Activated CD4-positive, CD25-positive, alpha-beta regulatory T cell treated with anti-CD3 and anti-CD28 coated beads, Interleukin-2, amount 50 U/mL, for 16 hours (primary cell): ENCODE measurements around the gene ZNF236.
"Not testable (repeated sequence)": the region's sequence is repeated elsewhere in the genome, so short reads cannot be mapped to it uniquely, and the experiment has no call there.

Source experiments
- DNase-seq: peaks from one replicate; pipeline ENCODE4 v3.0.0-alpha.2; 2020; ENCODE audit warnings: low read depth, low spot score

Gene ZNF236

DNA sequence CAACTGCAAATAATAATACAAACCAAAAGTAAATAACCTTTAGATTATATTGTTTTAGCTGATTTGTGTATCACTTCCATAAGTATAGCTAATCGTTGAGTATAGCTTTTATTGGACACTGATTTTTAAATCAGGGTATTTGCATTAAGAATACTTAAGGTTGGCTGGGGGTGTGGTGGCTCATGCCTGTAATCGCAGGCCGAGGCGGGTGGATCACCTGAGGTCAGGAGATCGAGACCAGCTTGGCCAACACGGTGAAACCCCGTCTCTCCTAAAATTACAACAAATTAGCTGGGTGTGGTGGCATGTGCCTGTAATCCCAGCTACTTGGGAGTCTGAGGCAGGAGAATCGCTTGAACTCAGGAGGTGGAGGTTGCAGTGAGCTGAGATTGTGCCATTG, 122.0 kb downstream of the ZNF236 start:
- DNase-seq: not testable (repeated sequence)

DNA sequence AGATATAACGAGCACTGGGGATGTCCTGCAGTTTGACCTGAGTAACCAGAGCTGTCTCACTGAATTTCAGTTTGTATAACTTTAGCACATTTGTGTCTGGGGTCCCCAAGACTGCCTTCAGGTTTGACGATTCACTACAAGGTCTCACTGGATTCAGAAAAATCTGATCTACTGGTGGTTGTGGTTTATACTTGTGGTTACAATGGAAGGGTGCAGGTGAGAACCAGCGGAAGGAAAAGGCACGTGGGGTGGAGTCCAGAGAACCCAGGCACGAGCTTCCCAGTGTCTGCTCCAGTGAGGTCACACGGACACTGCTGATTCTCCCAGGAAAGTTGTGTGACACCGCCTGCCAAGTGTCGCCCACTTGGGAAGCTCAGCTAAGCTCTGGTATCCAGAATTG, 126.0 kb downstream of the ZNF236 start:
- DNase-seq: no peak

DNA sequence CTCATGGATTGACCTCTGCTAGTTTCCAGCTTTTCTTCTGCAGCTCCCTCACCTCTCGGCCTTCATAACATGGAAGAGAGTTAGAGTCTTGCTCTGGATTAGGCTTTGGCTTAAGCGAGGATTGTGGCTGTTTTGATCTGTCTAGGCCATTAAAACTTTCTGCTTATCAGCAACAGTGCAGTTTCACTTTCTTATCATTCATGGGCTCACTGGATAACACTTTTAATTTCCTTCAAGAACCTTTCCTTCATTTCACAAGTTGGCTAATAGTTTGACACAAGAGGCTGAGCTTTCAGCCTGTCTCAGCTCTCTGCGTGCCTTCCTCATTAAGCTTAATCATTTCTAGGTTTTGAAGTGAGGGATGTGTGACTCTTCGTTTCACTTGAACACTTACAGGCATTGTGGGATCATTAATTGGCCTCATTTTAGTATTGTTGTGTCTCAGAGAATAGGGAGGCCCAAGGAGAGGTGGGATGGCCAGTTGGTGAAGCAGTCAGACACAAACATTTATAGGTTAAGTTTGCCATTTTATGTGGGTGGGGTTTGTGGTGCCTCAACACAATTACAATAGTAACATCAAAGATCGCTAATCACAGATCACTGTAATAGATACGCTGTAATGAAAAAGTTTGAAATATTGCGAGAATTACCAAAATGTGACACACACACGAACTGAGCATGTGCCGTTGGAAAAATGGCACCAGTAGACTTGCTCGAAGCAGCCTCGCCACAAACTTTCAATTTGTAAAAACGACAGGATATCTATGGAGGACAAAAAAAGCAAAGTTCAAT, 129.3 kb downstream of the ZNF236 start:
- no peak for DNase-seq

GRCh38 chr18:76952747-76953146, 130.4 kb downstream of the ZNF236 start:
- no peak for DNase-seq

GRCh38 chr18:76953156-76953555, 130.8 kb downstream of the ZNF236 start:
- no peak for DNase-seq

DNA sequence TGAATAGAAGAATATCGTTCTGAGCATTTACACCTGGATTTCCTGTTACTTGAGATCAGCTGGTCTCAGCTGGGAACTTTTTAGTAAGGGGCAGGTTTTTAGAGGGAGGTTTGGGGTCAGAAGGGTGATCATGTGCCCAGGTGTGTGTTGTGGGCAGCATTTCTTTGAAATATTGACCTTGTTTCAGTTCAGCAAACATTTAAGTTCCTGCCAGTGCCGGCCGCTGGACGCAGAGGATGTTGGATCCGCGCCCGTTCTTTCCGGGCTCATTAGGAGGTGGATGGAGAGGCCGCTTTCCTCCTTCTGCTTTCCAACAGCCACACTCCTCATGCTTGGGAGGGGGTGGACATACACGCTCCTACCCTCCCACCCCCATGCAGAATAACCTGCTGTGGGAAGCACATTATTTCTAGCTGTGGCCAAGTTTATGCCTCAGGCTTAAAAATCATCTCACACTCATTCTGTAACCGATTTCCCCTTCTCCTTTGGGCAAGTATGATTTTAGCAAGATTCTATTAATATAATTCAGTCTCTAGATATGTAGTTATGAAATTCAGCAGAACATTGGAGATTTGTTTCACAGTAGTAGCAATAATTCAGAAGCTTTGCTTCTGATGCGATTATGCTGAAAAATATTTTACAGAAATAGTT, 131.4 kb downstream of the ZNF236 start:
- no peak for DNase-seq

GRCh38 chr18:76955524-76956170, 133.3 kb downstream of the ZNF236 start:
- no peak for DNase-seq

GRCh38 chr18:76956648-76957047, 134.3 kb downstream of the ZNF236 start:
- DNase-seq: no peak

GRCh38 chr18:76957384-76958355, 135.3 kb downstream of the ZNF236 start:
- no peak for DNase-seq

GRCh38 chr18:76958692-76959341, 136.5 kb downstream of the ZNF236 start:
- DNase-seq: no peak

DNA sequence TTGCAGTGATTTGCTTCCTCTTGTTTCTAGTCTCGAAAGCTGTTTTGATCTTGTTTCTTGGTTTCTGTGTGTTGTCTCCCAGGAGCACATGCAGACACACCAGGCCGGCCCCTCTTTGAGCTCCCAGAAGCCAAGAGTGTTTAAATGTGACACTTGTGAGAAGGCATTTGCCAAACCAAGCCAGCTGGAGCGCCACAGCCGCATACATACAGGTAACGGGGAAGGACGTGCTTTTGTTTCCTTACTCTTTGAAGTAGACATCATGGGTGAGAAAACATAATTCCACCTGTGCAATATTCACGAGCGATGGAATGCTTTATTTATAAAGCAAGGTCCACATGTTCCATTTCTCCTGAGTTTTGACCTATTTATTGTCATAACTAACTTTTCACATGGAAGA, 137.2 kb downstream of the ZNF236 start:
- no peak for DNase-seq

DNA sequence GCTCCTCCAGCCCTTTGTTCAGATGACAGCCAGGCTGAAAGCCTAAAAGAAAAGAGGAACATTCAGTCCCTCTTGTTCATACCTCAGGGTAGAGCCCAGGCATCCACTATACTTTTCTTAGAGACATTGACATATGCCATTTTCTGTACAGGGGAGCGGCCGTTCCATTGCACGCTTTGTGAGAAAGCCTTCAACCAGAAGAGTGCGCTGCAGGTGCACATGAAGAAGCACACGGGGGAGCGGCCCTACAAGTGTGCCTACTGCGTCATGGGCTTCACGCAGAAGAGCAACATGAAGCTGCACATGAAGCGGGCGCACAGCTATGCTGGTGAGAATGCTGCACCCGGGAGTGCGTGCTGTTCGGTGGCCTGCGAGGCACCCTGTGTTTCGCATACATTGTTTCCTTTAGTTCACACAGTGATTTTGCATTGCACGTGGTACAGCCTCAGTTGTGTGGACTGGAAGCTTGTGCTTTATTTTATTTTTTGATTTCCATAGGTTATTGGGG, 138.2 kb downstream of the ZNF236 start:
- no peak for DNase-seq

- DNase-seq: no peak
These were observed 140.5 kb downstream of the ZNF236 start for GRCh38 chr18:76962851-76963250.

- DNase-seq: no peak
These were observed 141.6 kb downstream of the ZNF236 start for GRCh38 chr18:76963936-76964335.

GRCh38 chr18:76965555-76966151, 143.3 kb downstream of the ZNF236 start:
- not testable (repeated sequence) for DNase-seq

DNA sequence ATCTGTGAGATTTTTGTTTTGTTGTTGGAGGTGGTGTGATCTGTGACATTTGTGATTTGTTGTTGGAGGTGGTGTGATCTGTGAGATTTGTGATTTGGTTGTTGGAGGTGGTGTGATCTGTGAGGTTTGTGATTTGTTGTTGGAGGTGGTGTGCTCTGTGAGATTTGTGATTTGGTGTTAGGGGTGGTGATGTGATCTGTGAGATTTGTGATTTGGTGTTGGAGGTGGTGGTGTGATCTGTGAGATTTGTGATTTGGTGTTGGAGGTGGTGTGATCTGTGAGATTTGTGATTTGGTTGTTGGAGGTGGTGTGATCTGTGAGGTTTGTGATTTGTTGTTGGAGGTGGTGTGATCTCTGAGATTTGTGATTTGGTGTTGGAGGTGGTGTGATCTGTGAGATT, 144.9 kb downstream of the ZNF236 start:
- not testable (repeated sequence) for DNase-seq

DNA sequence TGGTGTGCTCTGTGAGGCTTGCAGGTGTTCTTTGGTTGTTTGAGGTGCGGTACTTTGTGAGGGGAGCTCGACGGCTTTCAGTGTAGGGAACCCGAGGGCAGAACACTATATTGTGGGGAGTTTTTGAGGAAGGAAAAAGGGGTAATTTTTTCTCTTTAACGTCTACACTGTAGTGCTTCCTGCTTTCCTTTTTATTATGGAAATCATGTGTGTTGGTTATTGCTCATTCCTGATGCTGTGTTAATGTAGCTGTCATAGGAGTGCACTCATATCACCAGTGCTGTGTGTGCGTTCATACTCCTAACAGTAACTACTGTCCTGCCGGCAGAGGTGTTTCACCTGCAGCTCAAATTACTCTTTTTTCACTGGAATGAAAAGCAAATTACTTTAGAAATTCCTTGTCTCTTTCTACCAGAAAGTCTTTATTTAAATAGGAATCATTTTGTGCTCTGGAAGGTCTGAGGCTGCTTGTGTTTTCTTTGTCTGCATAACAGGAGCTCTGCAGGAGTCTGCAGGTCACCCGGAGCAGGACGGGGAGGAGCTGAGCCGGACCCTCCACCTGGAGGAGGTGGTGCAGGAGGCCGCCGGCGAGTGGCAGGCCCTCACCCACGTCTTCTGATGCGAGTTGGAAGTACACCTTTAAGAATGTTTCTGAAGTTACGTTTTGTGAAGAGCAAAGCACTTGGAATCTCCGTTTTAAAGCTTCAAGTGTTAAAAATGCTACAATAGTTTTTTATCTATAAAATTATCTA, 145.5 kb downstream of the ZNF236 start:
- no peak for DNase-seq

- no peak for DNase-seq
These were observed 148.6 kb downstream of the ZNF236 start for GRCh38 chr18:76970770-76971559.

DNA sequence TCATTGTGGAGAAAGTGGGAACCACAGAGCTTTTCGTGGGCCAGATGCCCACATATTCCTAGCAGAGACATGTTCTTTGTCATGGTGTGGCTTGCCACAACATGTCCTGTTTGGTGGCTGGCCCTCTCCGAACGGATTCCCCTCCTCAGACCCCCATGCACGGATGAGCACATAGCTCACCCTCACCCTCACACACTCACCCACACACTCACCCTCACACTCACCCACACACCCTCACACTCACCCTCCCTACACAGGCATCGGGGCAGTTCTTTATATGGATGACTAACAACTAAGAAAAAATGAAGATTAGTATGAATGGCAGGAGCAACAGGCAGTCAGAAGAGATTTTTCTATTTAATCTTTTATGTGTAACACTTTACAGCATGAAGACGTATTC, 149.9 kb downstream of the ZNF236 start:
- DNase-seq: no peak
